ENCODE measurements around the gene RAP1GAP2. TPM values are rescaled to one million over a fixed set of nuclear protein-coding genes. Genes with fewer than 3 reads are reported as not detected.

The RAP1GAP2 gene
- total RNA-seq, 3 donors from 2014 or later, result 26.6 to 45.3 (median 43.3) TPM

DNA sequence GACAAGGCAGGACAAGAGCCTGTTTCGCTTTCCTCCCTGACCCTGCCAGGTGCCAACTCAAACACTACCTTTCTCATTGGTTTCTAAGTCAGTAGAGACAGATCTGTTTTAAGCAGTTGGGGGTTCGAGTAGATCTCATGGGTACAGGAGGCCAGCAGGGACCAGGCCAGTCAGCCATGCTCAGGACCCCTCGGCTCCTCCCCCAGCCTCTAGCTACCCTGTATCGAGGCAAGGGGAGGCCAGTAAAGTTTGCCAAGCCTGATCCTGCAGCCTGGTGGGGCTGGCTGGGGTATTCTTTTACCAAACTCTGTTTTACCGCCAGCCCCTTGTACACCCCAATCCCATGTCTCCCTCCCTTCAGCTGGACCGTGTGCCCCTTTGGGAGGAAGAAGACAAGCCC lies 240.6 kb downstream of the RAP1GAP2 start:
- Histone ChIP-seq H3K9me3 (no peaks in the 10 kb centered on the region), H3K36me3 (ENCODE audit: low read depth) (no peaks in the 10 kb centered on the region), H3K4me1 (ENCODE audit: low read depth) (no peaks in the 10 kb centered on the region), H3K4me3 (no peak overlapping the region)
- ATAC-seq (no peak), DNase-seq (no peak)
- TF ChIP-seq CTCF (IDR thresholded peaks at IDR 0.05), result no peak
- intact Hi-C loops (cut with DNase I, micrococcal nuclease), result no loop called here

GRCh38 chr17:3037259-3037658 lies 241.0 kb downstream of the RAP1GAP2 start:
- H3K36me3 ChIP-seq (ENCODE audit: low read depth), result no peaks in the 10 kb centered on the region
- no peaks in the 10 kb centered on the region for H3K4me1 ChIP-seq (ENCODE audit: low read depth)
- H3K9me3 ChIP-seq, result no peaks in the 10 kb centered on the region
- no peak for TF ChIP-seq CTCF (IDR thresholded peaks at IDR 0.05)
- intact Hi-C loops (cut with DNase I, micrococcal nuclease), result no loop called here
- DNase-seq, result no peak
- ATAC-seq, result no peak
- H3K4me3 ChIP-seq, result no peak overlapping the region

DNA sequence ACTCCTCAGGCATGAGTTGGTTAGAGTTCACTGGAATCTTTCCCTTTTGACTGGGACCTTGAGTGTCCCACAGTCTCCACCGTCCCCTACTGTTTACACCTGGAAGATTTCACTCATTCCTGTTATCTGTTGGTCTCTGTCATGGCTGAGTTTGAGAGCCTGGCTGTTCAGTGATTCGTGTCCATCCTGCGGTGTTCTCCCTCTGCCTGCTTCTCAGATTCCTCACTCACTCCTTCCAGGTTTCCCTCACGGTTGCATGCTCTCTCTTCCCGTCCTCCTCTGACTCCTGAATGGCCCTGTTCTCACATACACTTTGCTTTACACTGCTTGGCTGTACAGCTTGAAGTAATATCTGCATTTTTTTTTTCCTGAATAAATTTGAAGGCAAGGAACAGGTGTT lies 242.7 kb downstream of the RAP1GAP2 start:
- Histone ChIP-seq H3K4me3 (no peak overlapping the region), H3K36me3 (ENCODE audit: low read depth) (no peaks in the 10 kb centered on the region), H3K9me3 (peaks cover 3% of the 10 kb centered on the region), H3K4me1 (ENCODE audit: low read depth) (no peaks in the 10 kb centered on the region)
- ATAC-seq (no peak), DNase-seq (no peak)
- no peak for TF ChIP-seq CTCF (IDR thresholded peaks at IDR 0.05)
- intact Hi-C loops (cut with DNase I, micrococcal nuclease), result no loop called here

- TF ChIP-seq CTCF (IDR thresholded peaks at IDR 0.05), result no peak
- intact Hi-C loops (cut with DNase I, micrococcal nuclease), result no loop called here
Measured at GRCh38 chr17:3039736-3040135, 243.5 kb downstream of the RAP1GAP2 start.

GRCh38 chr17:3040882-3041281 lies 244.6 kb downstream of the RAP1GAP2 start:
- no peaks in the 10 kb centered on the region for H3K4me1 ChIP-seq (ENCODE audit: low read depth)
- intact Hi-C loops (cut with DNase I, micrococcal nuclease), result no loop called here
- DNase-seq, result no peak
- no peak overlapping the region for H3K4me3 ChIP-seq
- no peak for ATAC-seq
- H3K9me3 ChIP-seq, result peaks cover 10% of the 10 kb centered on the region
- no peaks in the 10 kb centered on the region for H3K36me3 ChIP-seq (ENCODE audit: low read depth)
- no peak for TF ChIP-seq CTCF (IDR thresholded peaks at IDR 0.05)

More at GRCh38 chr17:3039736-3040135, 243.5 kb downstream of the RAP1GAP2 start:
- no peak overlapping the region for H3K4me3 ChIP-seq
- peaks cover 8% of the 10 kb centered on the region for H3K9me3 ChIP-seq
- no peaks in the 10 kb centered on the region for H3K4me1 ChIP-seq (ENCODE audit: low read depth)
- no peak for DNase-seq
- ATAC-seq, result no peak
- H3K36me3 ChIP-seq (ENCODE audit: low read depth), result no peaks in the 10 kb centered on the region

DNA sequence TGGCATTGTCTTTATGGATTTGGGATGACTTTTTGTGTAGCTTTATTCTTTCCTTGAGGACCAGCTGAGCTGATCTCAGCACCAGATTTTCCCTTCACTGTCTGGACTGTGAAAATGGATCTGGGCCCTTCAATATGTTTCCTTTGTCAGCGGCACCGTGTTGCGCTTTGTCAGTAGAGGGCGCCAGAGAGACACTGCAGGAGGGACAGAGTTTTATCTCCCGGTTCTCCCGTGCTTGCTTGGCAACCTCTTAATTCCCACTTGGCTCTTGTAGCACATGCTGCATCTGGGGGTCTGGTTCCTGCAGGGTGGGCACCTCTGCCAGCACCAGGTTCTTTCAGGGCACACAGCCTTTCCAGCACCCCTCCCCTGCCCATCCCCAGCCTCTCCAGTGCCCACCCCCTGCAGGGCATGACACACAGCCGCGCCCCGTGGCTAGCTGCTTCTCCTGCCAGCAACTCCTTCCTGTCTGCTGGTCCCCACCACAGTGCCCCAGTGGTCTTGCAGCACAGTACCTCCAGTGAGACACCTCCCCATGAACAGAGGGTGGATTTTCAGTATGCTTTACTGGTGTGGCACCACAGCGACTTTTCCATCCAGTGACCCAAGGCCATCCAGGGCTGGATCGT lies 247.6 kb downstream of the RAP1GAP2 start:
- ATAC-seq (peak; percentile 26), DNase-seq (peak in 1 of 3 donors; percentile 25)
- TF ChIP-seq CTCF (IDR thresholded peaks at IDR 0.05), result no peak
- intact Hi-C loops (cut with DNase I, micrococcal nuclease), result no loop called here
- H3K9me3 ChIP-seq, result peaks cover 10% of the 10 kb centered on the region
- H3K4me1 ChIP-seq (ENCODE audit: low read depth), result no peaks in the 10 kb centered on the region
- H3K4me3 ChIP-seq, result no peak overlapping the region
- no peaks in the 10 kb centered on the region for H3K36me3 ChIP-seq (ENCODE audit: low read depth)

All from mucosa of descending colon (tissue), 3 donors.